H9 (cell line): ENCODE results near the gene CLEC2D. TPM values are rescaled to one million over a fixed set of nuclear protein-coding genes. Genes with fewer than 3 reads are reported as not detected.

ENCODE experiments used
- DNase-seq: peaks from one replicate; pipeline ENCODE4 v3.0.0-alpha.2; 2017
- H2AFZ ChIP-seq: one replicate; pipeline ENCODE4 v1.6.1; 2013; ENCODE audit warnings: mild to moderate bottlenecking, low read length, control low read depth, moderate library complexity
- H2AK5ac ChIP-seq: 2 replicates; pipeline ENCODE4 v1.6.1; 2013; ENCODE audit warnings: low read length, control low read depth, mixed read lengths; ENCODE audit not compliant: insufficient read length
- H2BK120ac ChIP-seq: one replicate; pipeline ENCODE4 v1.6.1; 2013; ENCODE audit warnings: low read depth, mild to moderate bottlenecking, low read length, control low read depth, inconsistent platforms; ENCODE audit not compliant: poor library complexity, severe bottlenecking
- H2BK12ac ChIP-seq: 2 replicates; pipeline ENCODE4 v1.6.1; 2013; ENCODE audit warnings: low read length, control low read depth, mixed read lengths, low read depth; ENCODE audit not compliant: insufficient read length
- H2BK15ac ChIP-seq: 2 replicates; pipeline ENCODE4 v1.6.1; 2013; ENCODE audit warnings: low read depth, low read length, control low read depth
- H2BK20ac ChIP-seq: one replicate; pipeline ENCODE4 v1.6.1; 2013; ENCODE audit warnings: low read depth, mild to moderate bottlenecking, low read length, control low read depth, inconsistent platforms; ENCODE audit not compliant: poor library complexity, severe bottlenecking
- H2BK5ac ChIP-seq: 2 replicates; pipeline ENCODE4 v1.6.1; 2013; ENCODE audit warnings: low read length, control low read depth, mixed read lengths; ENCODE audit not compliant: insufficient read length
- H3K14ac ChIP-seq: 2 replicates; pipeline ENCODE4 v1.6.1; 2013; ENCODE audit warnings: low read length, control low read depth; ENCODE audit not compliant: insufficient read depth
- H3K18ac ChIP-seq: 2 replicates; pipeline ENCODE4 v1.6.1; 2013; ENCODE audit warnings: low read depth, mild to moderate bottlenecking, mixed read lengths, low read length, control low read depth; ENCODE audit not compliant: insufficient read length
- H3K23ac ChIP-seq: 2 replicates; pipeline ENCODE4 v1.6.1; 2013; ENCODE audit warnings: low read length, control low read depth, mixed read lengths, low read depth; ENCODE audit not compliant: insufficient read length
- H3K23me2 ChIP-seq: 2 replicates; pipeline ENCODE4 v1.6.1; 2013; ENCODE audit warnings: low read depth, mild to moderate bottlenecking, mixed read lengths, low read length, control low read depth; ENCODE audit not compliant: insufficient read length, poor library complexity, severe bottlenecking
- H3K27ac ChIP-seq: 2 replicates; pipeline ENCODE4 v1.5.1; 2013; ENCODE audit warnings: low read length, control low read depth, mixed read lengths, low read depth; ENCODE audit not compliant: insufficient read length
- H3K27me3 ChIP-seq: 2 replicates; pipeline ENCODE4 v1.6.1; 2013; ENCODE audit warnings: low read length, control low read depth, inconsistent platforms; ENCODE audit not compliant: insufficient read depth
- H3K4ac ChIP-seq: 2 replicates; pipeline ENCODE4 v1.6.1; 2013; ENCODE audit warnings: low read depth, mild to moderate bottlenecking, control low read depth, inconsistent platforms, low read length, moderate library complexity
- H3K4me1 ChIP-seq: 2 replicates; pipeline ENCODE4 v1.6.1; 2013; ENCODE audit warnings: low read length, control low read depth, inconsistent platforms; ENCODE audit not compliant: insufficient read depth
- H3K4me2 ChIP-seq: 2 replicates; pipeline ENCODE4 v1.6.1; 2013; ENCODE audit warnings: low read length, control low read depth, mixed read lengths; ENCODE audit not compliant: insufficient read length, insufficient read depth
- H3K56ac ChIP-seq: 2 replicates; pipeline ENCODE4 v1.6.1; 2013; ENCODE audit warnings: low read depth, mild to moderate bottlenecking, mixed read lengths, low read length, control low read depth; ENCODE audit not compliant: insufficient read length
- H3K79me1 ChIP-seq: 2 replicates; pipeline ENCODE4 v1.6.1; 2013; ENCODE audit warnings: low read depth, mild to moderate bottlenecking, moderate library complexity, low read length, control low read depth, inconsistent platforms; ENCODE audit not compliant: insufficient read depth, poor library complexity, severe bottlenecking
- H3K79me2 ChIP-seq: 2 replicates; pipeline ENCODE4 v1.6.1; 2013; ENCODE audit warnings: low read length, control low read depth, inconsistent platforms; ENCODE audit not compliant: insufficient read depth
- H3K9ac ChIP-seq: 2 replicates; pipeline ENCODE4 v1.6.1; 2013; ENCODE audit warnings: low read length, control low read depth, mixed read lengths; ENCODE audit not compliant: insufficient read length; ENCODE audit errors: extremely low read depth
- H3K9me3 ChIP-seq: one replicate; pipeline ENCODE4 v1.6.1; 2013; ENCODE audit warnings: low read depth, low read length, inconsistent platforms; ENCODE audit not compliant: control insufficient read depth
- H3T11ph ChIP-seq: one replicate; pipeline ENCODE4 v1.6.1; 2013; ENCODE audit warnings: mild to moderate bottlenecking, low read length, control low read depth, inconsistent platforms
- H4K20me1 ChIP-seq: one replicate; pipeline ENCODE4 v1.6.1; 2013; ENCODE audit not compliant: control insufficient read depth, insufficient read length, insufficient read depth
- H4K5ac ChIP-seq: 2 replicates; pipeline ENCODE4 v1.6.1; 2013; ENCODE audit warnings: low read depth, mild to moderate bottlenecking, mixed read lengths, low read length, control low read depth; ENCODE audit not compliant: insufficient read length
- H4K8ac ChIP-seq: replicated peaks from 2 replicates; pipeline ENCODE4 v1.6.1; 2013; ENCODE audit warnings: low read length, control low read depth, mixed read lengths, low read depth; ENCODE audit not compliant: insufficient read length
- H4K91ac ChIP-seq: 2 replicates; pipeline ENCODE4 v1.6.1; 2013; ENCODE audit warnings: low read depth, mild to moderate bottlenecking, moderate library complexity, mixed read lengths, low read length, control low read depth; ENCODE audit not compliant: insufficient read length
- H3K27ac Mint-ChIP-seq, 3 experiments: 2 replicates in 2 of 3; 3 replicates in 1 of 3; pipeline ENCODE4 v1.8.0; 2020 to 2021; ENCODE audit warnings: mixed read lengths in 3 of 3, mild to moderate bottlenecking in 1 of 3, moderate library complexity in 1 of 3
- H3K27me3 Mint-ChIP-seq: 2 replicates; pipeline ENCODE4 v1.8.0; 2021; ENCODE audit warnings: low read depth, mild to moderate bottlenecking, moderate library complexity, mixed read lengths
- H3K36me3 Mint-ChIP-seq, 3 experiments: 2 replicates in 2 of 3; 3 replicates in 1 of 3; pipeline ENCODE4 v1.8.0; 2020 to 2021; ENCODE audit warnings: low read depth in 3 of 3, mixed read lengths in 3 of 3; ENCODE audit not compliant: insufficient read depth in 1 of 3
- H3K4me1 Mint-ChIP-seq, 2 experiments: 2 replicates each; pipeline ENCODE4 v1.8.0; 2020; ENCODE audit warnings: mixed read lengths in 2 of 2
- H3K4me3 Mint-ChIP-seq, 2 experiments: 2 replicates in 1 of 2; 3 replicates in 1 of 2; pipeline ENCODE4 v1.8.0; 2020 to 2021; ENCODE audit warnings: mild to moderate bottlenecking in 2 of 2, mixed read lengths in 2 of 2, moderate library complexity in 1 of 2
- H3K9me3 Mint-ChIP-seq, 2 experiments: 2 replicates in 1 of 2; 3 replicates in 1 of 2; pipeline ENCODE4 v1.8.0; 2020; ENCODE audit warnings: mild to moderate bottlenecking in 2 of 2, mixed read lengths in 2 of 2, moderate library complexity in 1 of 2
- WGBS: extraction: QIAGEN DNeasy Blood & Tissue Kit; methylation state at CpG from one replicate; pipeline ENCODE4 v1.1.7; 2013; ENCODE audit warnings: missing lambda C conversion rate, low lambda C conversion rate, mixed read lengths; ENCODE audit not compliant: insufficient read length; ENCODE audit errors: extremely low coverage; 5-methylcytosine and 5-hydroxymethylcytosine counted together
- total RNA-seq: library from RNA; stranded (reverse); gene quantifications from 2 replicates; pipeline ENCODE4 v1.2.1, GENCODE V29; 2021
- TF ChIP-seq, protein P1 (sequence below): fragments of 200-600 bp; sonication (generic); conservative IDR thresholded peaks from 3 replicates; pipeline ENCODE4 v1.8.0; 2021; ENCODE audit warnings: antibody characterized with exemption, mild to moderate bottlenecking

CLEC2D gene
- total RNA-seq, 1 experiment from 2014 or later: 2.1 TPM

DNA sequence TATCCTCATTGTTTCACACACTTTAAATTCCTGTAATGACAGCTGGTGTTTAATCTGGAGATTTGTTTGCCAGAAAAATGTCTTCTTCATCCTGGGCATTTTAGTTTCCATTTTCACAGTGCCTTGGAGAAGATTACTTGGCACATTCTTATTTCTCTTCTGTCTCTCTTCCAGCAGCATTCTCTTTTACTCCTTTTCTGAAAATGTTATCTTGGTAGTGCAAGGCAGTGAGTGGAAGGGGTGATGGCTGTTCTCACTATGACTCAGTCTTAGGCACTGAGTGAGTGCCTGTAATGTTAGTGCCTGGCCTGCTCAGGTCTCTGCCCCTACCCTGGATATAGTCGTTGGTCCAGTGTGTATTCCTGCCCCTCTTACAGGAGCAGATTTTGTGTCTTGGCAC, 50.3 kb downstream of the CLEC2D start:
- Histone ChIP-seq H2BK12ac (no peak overlapping the region), H3K23me2 (no peaks in the 10 kb centered on the region), H3K27ac (no peak overlapping the region), H4K5ac (no peak overlapping the region), H3K4ac (no peak overlapping the region), H4K91ac (no peak overlapping the region), H4K20me1 (no peaks in the 10 kb centered on the region), H3T11ph (no peak overlapping the region), H3K9ac (no peak overlapping the region), H3K27me3 (no peaks in the 10 kb centered on the region), H3K56ac (no peak overlapping the region), H2BK20ac (no peak overlapping the region), H4K8ac (no peak overlapping the region), H3K4me1 (no peaks in the 10 kb centered on the region), H3K14ac (no peak overlapping the region), H2AFZ (no peak overlapping the region), H2AK5ac (no peak overlapping the region), H2BK120ac (no peak overlapping the region), H3K79me2 (no peaks in the 10 kb centered on the region), H3K18ac (no peak overlapping the region), H3K79me1 (no peaks in the 10 kb centered on the region), H3K4me2 (no peak overlapping the region), H2BK15ac (no peak overlapping the region), H3K23ac (no peak overlapping the region), H3K9me3 (no peaks in the 10 kb centered on the region), H2BK5ac (no peak overlapping the region)
- TF ChIP-seq, protein P1, sequence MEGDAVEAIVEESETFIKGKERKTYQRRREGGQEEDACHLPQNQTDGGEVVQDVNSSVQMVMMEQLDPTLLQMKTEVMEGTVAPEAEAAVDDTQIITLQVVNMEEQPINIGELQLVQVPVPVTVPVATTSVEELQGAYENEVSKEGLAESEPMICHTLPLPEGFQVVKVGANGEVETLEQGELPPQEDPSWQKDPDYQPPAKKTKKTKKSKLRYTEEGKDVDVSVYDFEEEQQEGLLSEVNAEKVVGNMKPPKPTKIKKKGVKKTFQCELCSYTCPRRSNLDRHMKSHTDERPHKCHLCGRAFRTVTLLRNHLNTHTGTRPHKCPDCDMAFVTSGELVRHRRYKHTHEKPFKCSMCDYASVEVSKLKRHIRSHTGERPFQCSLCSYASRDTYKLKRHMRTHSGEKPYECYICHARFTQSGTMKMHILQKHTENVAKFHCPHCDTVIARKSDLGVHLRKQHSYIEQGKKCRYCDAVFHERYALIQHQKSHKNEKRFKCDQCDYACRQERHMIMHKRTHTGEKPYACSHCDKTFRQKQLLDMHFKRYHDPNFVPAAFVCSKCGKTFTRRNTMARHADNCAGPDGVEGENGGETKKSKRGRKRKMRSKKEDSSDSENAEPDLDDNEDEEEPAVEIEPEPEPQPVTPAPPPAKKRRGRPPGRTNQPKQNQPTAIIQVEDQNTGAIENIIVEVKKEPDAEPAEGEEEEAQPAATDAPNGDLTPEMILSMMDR: no peak
- no peak for DNase-seq
- no CpG with 5 or more reads among the region's 1 CpG for WGBS
- H3K27me3 Mint-ChIP-seq: no peaks in the 10 kb centered on the region
- no peaks in the 10 kb centered on the region for H3K36me3 Mint-ChIP-seq
- H3K27ac Mint-ChIP-seq: no peak overlapping the region
- H3K4me3 Mint-ChIP-seq: no peak overlapping the region
- H3K9me3 Mint-ChIP-seq: no peaks in the 10 kb centered on the region
- H3K4me1 Mint-ChIP-seq: no peaks in the 10 kb centered on the region
